Activated effector memory CD4-positive, alpha-beta T cell treated with anti-CD3 and anti-CD28 coated beads, Interleukin-2, amount 50 U/mL, for 16 hours (primary cell): ENCODE measurements around the gene HNRNPAB.
"Not testable (repeated sequence)": the region's sequence is repeated elsewhere in the genome, so short reads cannot be mapped to it uniquely, and the experiment has no call there.

Source experiments
- DNase-seq: peaks from one replicate; pipeline ENCODE4 v3.0.0-alpha.2; 2020

HNRNPAB gene

DNA sequence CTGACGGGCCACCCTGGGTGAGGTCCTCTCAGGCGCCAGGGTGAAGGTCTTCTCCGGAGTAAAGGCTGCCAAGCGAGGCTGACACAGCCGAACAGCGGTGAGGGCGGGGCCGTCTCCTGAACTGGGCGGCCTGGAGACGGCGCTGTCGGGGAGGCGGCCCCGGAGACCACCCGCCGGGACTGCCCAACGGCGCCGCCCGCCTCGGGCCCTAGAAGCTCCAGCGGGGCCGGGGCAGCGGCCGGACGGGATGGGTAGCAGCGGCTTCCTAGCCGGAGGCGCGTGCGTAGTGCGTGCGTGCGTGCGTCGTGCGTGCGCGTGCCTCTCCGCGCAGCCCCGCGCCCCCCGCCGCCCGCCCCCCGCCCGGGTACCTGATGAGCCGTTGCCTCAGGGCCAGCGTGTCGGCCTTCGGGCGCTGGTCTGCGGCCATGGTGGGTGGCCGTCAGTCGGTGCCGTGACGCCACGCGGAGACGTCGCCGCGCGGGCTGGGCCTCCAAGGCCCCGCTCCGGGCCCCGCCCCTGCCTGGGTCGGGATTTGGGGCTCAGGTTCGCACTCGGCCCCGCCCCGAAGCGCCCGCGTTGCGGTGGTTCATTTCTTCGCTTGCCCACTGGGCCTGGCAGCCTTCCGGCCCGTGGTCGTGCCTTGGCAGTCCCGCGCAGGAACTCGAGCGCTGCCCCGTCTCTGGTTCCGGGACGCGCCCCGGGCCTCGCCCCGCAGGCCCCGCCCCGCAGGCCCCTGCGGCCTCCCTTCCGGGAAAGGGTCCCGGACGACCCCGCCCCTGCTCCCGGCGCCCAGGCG, 28.0 kb downstream of the HNRNPAB start, which contains the start of gene PHYKPL:
Gene PHYKPL, minus strand, starts transcription at position 679 of the 796 bp plus-strand sequence. Its CDS starts 252 bp downstream, at position 427.
- DNase-seq: peak; percentile 89

DNA sequence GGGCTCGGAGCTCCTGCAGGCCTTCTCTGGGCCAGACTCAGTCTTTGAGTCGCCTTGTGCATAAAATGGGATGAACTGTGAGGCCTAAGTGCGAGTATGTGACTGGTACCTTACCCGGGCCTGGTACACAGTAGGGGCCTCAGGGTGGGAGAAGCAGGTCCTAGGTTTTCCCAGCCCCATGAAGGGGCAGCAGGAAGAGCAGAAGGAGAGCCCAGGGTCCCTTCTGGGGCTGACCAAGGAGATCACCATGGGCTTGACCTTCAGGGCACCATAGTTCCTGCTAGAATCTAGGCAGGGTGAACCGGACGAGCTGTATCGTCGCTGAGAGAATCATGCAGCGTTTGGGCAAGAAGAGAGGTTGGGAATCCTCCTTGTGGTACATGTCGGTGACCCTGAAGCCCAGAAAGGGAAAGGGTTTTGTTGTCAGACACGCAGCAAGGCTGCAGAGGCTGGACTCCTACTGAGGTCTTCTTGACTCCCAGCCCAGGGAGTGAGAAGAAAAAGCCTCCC, 28.6 kb downstream of the HNRNPAB start:
- no peak for DNase-seq

DNA sequence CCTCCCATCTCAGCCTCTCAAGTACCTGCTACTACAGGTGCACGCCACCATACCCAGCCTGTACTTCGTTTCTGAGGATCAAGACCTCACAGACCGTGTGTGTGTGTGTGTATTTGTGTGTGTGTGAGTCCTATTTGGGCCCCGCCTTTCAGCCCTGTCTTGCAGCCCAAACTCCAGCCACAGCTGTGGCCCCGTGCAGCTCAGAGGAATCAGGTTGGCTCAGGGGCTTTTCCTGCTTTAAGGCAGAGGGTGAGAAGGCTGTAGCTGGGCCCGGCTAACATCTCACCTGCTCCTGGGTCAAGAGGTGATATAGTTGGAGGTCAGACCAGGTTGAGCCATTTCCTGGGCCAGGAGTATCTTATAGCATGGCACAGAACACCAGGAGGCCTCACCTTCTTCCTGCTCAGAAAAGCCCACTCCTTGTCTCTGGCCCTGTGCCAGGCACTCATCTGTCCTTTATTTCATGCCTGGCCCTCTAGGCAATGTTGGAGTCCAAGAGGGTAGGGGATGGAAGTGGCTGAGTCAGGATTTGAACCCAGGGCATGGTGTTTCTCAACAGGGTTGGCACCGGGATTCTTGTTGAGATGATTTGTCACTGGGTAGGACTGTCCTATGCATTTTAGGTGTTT, 29.9 kb downstream of the HNRNPAB start:
- DNase-seq: no peak

DNA sequence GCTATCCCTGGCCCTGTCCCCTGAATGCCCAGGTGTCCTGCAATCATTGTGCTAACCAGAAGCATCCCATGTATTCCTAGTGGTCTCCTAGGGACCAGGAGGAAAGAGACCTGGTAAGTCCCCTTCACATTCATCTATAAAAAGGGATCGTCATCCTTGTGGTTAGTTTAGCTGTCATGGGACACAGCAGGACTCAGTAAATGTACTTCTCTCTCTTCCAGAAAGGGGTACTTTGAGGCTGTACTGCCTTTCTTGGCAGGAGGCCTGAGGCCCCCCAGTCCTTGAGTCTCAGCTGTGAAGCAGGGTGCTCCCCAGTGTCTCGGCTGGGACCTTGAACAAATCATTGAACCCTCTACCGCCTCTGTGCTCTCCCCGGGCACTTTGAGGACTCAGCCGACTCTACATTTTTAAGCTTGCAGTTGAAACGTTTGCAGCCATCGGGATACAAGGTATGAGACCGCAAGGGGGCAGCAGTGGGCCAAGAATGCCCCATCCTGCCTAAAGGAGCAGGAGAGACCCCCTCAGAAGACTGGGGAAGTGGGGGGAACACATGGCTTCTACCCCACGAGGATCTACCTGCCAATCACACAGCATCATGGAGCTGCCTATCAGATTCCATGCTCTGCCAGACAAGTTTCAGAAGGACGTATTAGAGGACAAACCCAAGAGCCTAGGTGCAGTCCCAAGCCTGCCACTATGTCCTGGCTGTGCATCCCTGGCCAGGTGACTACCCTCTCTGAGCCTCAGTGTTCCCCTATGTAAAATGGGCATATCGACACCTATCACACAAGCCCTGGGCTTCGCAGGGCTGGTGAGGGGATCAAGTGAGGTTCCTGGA, 30.6 kb downstream of the HNRNPAB start:
- DNase-seq: peak; percentile 89

DNA sequence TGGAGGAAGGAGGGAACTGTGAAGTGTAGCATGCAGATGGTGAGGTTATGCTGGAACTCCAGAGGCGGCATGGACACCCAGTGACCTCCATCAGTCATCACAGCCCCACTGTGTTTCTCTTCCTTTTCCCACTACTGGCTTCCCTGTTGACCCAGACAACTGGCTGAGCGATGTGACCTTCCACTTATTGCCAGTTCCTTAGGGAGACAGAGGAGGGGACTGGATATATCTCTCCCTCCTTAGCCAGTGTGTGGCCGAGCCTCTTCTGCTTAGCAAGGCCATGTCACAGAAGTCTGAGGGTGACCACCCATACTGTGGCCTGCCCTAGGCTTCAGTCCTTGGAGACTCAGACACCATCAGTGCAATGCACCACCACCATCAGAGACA, 31.2 kb downstream of the HNRNPAB start:
- no peak for DNase-seq

DNA sequence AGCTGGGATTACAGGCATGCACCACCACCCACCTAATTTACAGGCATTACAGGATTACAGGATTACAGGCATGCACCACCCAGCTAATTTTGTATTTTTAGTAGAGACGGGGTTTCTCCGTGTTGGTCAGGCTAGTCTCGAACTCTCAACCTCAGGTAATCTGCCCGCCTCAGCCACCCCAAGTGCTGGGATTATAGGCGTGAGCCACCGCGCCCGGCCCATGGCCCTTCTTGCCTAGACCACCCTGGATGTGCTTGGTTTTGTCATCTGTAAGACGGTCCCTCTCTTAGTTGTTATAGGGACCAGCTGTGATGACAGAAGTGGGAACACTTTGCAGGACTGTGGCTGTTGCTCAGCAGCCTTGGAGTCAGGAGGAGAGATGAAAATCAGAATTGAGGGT, 31.8 kb downstream of the HNRNPAB start:
- no peak for DNase-seq

DNA sequence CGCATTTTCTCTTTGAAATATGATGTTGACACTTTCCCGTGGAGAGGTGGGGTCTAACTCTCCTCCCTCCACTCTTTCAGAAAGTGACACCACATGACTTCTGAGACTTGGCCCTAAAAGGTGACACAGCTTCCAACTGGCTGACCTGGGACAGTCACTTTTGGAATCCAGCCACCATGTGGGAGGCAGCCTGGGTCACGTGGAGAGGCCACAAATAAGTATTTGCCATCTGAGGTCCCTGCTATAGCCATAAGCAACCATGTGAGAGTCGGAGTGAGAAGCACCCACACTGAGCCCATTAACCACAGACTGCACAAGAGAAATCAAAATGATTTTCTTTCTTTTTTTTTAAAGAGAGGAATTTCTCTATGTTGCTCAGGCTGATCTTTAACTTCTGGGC, 32.3 kb downstream of the HNRNPAB start:
- no peak for DNase-seq

DNA sequence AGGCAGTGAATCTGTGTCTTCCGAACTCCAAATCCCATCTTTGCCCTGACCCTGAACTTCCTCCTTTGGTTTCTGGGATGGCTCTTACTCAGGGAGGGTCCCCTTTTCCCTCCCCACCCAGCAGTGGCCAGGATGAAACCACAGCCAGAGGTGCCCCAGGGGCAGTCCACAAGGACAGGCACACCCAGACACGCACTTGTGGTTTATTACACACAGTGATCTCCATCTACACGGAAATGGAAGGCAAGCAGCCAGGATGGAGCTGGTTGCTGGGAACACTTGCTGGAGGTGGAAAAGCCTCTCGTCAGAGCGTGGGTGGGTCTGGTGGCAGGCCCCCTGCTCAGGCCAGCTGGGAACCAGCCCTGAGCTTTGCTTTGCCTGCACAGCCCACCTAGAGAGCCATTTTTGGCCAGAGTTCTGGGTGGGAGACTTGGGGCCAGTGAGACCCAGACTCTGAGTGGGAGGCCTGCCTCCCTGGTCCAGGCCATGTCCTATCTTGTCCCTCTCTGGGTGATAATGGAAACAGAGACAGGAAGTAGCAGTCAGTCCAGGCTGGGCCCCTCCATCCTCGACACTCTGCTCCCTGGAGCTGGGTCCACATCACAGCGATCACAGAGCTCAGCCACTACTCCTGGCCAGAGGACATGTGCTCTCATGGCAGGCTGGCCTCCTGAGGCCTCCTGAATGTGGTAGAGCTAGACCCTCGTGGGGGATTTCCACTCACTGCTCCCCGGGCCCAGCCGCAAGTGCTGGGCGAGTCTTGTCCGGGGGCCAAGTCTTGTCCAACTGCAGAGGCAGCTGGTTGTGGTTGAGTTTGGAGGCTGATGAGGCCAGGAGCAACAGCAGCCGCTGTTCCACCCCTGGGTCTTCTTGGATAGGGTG, 33.3 kb downstream of the HNRNPAB start:
- no peak for DNase-seq

DNA sequence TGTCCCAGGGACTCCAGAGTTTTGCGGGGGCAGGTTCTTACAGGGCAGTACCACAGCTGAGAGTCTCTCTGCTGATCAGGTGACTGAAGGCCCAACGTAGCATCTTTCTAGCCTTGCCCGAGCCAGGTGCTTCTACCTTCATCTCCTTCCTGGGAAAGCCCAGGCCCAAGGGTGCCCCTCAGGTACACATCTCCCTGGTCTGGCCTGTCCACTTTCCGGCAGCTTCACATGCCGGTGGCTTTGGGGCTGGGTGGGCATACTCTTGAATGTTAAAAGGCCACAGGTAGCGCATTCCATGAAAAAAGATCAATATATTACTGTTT, 33.9 kb downstream of the HNRNPAB start:
- DNase-seq: no peak

DNA sequence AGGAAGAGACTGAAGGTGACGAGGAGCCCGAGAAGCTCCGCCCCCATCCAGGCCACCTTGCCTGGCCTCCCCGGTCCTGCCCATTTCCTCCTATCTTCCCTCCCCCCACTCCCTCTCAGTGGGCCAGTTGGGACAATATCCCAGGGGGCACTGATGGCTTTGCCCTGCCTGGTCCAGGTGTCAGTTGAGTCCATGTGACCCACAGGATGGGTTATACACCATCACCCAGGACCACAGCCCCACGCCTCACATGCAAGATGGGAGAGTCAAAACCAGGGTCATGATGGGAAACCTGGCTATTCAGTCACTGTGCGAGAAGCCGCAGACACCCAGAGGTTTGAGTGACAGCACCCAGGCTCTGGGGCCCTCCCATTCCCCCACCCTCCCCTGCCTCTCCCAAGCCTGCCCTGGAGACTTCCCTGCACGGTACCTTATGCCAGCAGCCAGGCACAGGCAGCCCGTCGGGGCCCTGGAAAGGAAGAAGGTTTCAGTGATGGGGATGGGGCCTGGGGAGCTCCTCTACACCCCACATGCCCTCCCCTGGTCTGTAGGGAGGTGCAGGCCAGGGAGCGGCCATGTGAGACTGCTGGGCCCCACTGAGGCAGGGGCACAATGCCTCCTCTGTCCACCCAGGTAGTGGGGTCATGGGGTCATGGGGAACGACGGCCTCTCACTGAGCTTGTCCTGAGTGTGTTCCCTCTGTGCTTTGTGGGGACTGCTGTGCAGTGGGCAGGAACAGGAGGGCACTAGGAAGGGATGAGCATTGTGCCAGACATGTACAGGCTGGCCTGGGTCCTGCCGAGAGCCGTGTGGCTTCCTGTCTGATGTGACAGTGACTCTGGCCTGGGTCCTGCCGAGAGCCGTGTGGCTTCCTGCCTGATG, 34.6 kb downstream of the HNRNPAB start:
- DNase-seq: no peak

DNA sequence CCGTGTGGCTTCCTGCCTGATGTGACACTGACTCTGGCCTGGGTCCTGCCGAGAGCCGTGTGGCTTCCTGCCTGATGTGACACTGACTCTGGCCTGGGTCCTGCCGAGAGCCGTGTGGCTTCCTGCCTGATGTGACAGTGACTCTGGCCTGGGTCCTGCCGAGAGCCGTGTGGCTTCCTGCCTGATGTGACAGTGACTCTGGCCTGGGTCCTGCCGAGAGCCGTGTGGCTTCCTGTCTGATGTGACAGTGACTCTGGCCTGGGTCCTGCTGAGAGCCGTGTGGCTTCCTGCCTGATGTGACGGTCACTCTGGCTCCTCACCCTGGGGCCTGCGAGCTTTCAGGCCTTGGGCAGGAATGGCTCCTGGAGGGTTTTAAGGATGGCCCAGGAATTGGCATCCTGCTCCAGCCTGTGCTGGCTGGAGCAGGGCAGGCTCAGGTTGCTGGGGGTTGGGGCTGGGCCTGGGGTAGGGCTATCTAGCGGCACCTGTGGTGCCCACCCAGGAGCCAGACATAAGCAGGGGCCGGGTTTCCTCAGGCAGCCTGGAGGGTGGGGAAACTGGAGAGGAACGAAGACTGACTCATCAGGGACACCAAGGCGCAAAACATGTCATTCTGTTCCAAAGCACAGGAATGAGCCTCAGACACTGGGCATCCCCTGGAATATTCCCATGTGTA, 35.4 kb downstream of the HNRNPAB start:
- DNase-seq: not testable (repeated sequence)

DNA sequence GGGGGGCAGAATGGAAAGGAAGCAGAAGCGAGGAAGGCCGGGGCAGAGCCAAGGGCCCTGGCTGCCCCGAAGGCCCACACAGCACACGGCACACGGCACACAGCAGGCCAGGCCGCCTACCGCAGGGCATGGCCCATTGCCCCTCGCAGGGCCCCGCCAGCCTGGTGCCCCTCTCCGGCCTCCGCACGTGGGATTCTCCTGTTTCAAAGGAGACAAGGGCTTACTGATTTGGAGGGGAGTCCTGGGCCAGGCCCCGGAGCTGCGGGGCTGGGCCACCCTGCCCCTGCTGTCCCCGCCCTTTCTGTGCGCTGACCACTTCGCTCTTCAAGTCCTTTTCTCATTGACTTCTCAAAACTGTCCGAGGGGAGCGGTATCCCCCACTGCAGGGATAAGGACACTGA, 36.0 kb downstream of the HNRNPAB start:
- DNase-seq: no peak

DNA sequence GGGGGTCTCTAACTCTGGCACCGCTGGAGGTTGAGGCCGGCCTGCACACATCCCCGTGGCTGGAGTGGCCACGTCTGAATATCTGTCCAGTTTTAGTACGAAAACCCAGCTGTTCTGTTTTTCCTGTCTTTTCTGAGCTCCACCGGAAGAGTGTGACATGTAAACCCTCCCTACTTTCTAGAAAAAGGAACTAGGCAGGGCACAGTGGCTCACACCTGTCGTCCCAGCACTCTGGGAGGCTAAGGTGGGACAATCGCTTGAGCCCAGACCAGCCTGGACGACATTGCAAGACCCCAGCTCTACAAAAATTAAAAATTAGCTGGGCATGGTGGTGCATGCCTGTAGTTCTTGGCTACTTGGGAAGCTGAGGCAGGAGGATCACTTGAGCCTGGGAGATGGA, 36.4 kb downstream of the HNRNPAB start:
- no peak for DNase-seq

DNA sequence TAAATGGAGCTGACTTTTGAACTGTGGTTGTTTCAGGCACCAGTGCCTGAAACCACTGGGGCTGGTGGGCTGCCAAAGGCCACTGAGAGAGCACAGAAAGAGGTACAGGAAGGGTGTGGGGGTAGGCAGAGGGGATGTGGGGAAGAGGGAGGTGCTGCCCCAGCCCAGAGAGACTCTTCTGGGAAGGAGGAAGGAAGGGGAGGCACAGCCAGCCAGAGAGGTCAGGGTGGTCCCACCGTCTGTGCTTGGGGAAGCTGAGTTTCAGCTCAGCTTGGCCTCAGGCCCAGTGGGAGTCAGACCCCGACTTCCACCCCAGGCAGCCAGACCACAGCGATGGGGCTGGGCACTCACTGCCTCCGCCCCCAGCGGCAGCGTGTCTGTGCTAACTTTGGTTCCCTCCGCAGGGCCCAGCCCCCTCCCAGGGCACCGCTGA, 36.9 kb downstream of the HNRNPAB start:
- no peak for DNase-seq

DNA sequence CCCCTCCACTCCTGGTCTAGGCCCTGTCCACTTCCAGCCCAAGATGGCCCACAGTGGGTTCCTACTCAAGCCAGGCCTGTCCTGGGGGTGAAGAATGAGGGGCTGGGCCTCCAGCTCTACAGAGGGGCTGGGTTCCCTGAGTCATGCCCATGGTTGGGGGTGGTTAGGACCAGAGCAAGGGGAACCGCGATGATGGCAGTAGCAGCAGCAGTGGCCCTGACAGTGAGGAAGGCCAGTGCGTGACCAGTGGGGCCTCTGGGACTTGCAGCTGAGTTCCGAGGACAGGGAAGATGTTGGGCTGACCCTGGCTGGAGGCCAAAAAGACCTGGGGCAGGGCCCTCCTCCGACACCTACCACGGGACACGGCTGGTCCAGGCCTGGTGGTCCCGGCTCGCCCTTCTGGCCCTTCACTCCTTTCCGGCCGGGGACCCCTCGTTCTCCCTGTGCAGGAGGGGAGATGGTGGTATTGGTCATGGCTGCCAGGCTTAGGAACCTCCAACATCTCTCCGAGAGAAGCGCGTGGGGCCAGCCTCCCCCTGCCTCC, 37.4 kb downstream of the HNRNPAB start:
- no peak for DNase-seq

DNA sequence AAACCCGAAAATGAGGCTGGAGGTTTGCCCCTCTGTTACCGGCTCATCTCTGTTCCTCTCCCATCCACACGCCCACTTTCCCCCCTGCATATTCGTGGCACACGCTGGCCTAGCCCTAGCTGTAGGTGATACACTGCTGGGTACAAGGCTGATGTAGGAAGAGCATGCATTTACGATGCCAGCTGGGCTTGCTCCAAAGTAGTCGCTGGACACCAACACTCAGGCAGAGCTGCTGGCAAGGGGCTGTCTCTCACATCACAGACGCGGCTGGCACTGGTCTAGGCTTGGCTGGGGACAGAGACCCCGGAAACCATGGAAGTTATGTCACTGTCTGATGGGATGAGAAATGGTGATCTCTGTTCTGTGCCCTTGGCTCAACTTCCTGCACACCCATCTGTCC, 38.1 kb downstream of the HNRNPAB start:
- DNase-seq: no peak

DNA sequence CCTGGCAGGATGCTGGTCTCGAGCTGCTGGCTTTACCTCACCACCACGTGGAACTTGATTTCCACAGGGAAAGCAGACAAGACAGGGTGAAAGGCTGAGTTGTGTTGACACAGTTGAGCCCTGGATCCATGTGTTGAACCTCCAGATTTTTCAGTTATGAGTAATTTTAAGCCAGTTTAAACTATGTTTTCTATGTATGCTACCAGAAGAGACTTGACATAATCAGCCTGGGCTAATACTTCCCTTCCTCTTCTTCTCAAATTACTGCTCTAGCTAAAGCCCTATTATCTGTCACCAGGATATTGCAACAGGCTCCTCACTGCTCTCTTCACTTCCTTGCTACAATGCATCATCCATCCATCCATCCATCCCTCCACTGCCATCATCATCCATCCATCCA, 40.2 kb downstream of the HNRNPAB start:
- no peak for DNase-seq

DNA sequence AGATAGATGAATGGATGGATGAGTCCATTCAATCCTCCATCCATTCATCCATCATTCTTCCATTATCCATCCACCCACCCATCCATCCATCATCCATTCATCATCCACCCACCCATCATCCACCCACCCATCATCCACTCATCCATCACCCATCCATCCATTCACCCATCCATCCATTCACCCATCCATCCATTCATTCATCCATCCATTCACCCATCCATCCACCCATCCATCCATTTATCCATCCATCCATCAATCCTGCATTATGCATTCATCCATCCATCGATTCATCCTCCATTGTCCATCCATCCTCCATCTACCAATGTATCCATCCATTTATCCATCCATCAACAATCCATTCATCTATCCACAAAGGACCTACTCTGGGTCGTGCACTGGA, 41.1 kb downstream of the HNRNPAB start:
- DNase-seq: no peak

DNA sequence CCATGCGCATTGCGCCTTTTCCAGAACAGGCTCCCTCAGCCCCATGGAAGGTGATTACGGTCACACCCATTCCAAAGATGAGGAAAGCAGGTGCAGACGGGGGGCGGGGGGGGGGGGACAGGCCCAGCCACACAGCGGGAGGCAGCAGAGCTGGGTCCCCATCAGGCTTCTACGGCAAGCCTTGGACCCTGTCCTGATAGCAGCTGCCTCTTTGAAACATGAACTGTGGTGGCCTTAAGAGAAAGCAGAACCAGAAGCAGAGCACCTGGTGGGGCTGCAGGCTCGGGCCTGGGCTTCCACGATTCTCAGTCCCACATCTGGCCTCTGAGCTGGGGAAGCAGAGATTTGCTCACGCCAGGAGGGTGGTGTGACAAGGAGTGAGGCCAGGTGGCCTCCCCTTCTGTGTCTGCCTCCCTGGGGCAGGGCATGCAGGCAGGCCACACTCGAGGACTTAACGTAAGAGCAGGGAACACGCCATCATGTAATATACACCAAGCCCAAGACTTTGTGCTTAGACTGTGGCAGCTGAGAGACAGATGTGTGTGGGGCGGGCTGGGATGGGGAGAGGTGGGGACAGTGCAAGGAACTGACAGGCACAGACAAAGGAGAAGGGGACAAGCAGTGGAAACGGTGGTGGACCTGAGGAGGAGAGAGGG, 42.4 kb downstream of the HNRNPAB start:
- no peak for DNase-seq
